Activated CD8-positive, alpha-beta memory T cell treated with anti-CD3 and anti-CD28 coated beads, Interleukin-2, amount 50 U/mL, for 1 hour (primary cell): Measurements from ENCODE around the gene TPO.
"Not testable (repeated sequence)": the region's sequence is repeated elsewhere in the genome, so short reads cannot be mapped to it uniquely, and the experiment has no call there.

Experiments
- DNase-seq: peaks from one replicate; pipeline ENCODE4 v3.0.0-alpha.2; 2020; ENCODE audit errors: extremely low read depth

The TPO gene

DNA sequence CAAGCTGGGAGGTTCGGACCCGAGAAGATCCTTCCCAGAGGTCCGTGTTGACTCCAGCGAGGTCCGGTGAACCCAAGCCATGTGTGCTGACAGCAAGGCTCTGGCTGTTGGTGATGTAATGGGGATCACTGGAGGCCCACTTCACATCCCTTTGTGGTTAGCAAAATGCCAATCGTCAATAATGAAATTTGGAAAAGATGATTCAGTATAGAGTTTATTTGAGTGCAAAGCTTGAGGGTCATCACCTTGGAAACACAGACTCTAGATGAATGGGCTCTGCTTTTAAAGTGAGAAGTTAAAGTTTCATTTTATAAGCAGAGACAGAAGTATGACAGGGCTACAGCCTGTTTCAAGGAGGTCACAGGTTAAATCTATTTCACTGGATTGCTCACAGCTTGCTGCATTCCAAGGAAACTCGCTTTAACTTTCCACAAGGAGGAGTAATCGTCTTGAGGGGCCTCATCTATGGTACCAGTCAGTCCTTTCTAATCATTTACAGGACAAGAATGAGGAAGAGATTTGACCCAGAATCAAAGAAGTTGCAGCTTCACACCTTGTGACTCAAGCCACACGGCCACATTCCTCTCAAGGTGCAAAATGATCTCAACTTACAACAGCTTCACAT is 140.5 kb downstream of the TPO start:
- no peak for DNase-seq

DNA sequence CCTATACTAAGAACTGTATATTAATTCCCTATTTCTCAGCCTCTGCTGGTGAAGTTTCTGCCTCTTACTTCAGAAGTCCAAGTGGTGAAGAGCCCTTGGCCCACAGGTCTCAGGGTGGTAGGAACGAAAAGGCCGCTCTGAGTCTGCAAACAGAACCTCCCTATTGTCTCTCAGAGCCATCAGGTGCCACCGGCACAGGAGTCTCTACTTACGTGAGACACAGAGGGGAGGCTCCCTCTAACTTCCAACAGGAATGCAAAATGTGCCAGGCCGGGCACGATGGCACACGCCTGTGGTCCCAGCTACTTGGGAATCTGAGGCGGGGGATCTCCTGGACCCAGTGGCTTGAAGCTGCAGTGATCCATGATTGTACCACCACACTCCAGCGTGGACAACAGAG is 143.0 kb downstream of the TPO start:
- no peak for DNase-seq

DNA sequence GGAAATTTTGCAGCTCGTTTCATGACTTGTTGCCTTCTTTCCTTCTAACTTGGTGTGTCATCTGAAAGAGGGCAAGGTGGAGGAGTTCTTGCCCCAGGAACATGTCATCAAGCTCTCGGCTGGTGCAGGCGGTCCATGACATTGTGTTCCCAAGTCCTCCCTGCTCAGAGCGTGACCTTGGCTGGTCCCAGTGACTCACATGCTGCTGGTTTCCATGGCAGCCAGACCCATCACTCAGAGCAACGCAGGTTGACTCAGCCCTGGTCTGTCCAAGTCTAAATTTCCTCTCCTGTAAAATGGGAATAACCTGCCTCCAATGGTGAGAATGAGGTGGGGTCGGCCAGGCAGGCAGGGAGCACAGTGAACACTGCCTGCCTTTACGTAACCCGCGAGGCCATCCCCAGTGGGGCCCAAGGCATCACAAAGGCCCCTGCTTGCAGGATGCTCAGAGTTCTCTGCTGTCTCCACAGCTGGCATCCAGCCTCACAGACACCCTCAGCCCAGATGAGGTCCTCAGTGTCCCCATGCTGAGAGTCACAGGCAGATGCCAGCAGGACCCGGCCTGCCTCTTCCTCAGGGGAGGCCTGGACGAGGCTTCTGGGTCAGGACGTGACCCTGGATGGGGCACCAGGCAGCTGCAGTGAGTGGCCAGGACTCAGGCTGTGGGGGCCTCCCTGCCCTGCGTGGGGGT is 143.7 kb downstream of the TPO start:
- DNase-seq = no peak

DNA sequence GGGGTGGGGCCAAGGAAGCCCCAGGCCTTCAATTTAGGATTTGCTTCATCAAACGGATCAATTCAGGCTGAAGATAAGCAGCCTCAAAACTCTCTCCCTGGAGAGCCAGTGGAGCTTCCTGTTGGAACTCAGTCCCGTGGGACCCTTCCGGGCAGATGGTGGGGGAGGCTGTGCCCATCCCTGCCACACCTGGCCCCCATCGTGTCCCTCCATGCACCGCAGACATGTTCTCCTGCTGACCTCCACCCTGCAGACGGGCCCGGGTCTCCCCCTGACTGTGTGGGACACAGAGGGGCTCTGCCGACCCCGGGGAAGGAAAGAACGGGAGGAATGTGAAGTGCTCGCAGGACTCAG is 144.2 kb downstream of the TPO start:
- no peak for DNase-seq

DNA sequence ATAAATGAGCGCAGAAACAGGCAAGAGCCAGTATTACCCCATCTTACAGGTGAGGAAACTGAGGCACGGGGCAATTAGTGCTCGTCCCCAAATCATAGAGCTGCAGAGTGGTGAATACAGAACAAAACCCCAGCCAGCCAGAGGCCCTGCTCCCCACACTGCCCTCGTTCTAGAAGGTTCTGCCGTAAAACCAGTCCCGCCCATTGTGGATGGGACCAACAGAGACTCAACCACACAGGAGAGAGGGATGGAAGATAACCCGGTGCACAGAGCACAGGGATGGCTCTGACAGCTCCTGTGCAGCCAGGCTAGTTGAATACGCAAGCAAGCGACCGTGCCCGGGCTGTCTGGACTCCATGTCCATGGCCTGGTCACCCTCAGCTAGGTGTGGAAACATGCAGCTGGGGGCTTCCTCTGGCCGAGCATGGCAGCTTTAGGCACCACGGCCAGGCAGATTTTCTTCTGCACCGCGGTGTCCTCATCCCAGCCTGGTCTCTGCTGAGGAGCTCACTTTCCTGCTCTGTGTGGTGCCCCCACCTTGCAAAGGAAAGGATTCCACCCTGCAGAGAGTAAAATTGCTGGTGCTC is 146.4 kb downstream of the TPO start:
- no peak for DNase-seq

DNA sequence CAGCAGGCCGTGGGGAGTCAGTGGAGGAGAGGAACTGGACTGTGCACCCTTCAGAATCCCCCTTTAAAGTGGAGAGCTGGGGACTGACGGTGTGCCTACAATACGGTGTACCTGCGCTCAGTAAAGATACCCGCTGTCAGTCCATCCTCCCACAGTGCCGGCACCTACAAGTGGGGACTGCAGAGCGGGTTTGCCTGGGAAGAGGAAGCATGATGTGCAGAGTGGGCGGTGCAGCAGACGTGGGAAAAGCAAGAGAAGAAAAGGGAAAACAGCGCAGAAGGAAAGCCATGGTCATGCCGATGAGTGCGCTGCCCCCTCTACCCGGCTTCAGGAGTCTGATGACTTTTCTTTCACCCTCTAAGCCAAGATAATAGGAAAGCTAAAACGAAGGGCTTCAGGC is 148.0 kb downstream of the TPO start:
- no peak for DNase-seq

DNA sequence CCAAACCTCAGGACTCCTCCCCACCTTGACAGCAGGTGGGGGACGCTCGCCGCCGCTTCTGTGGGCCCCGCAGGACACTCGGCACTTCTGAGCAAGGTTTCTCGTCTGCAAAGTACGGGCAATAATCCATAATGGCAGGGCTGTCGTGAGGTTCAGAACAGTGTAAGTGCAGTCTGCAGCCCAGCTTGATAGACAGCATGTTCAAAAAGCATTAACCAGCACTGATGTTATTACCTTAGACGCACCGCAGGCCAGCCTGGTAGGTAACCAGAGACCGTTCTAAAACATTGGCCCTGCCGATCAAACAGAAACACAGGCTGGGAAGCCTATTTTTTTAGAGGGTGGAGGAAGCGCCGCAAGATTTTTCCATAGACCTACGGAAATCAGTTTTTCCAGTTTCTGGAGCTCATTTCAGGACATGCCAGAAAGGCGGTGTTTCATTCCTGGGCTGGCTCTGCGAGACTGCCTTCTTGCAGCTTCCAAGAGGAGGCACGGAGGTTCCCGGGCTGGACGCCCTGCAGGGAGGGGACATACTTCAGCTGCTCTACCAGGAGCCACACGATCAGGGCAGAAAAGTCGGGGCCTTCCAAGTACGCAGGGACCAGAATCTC is 148.7 kb downstream of the TPO start:
- DNase-seq = no peak

DNA sequence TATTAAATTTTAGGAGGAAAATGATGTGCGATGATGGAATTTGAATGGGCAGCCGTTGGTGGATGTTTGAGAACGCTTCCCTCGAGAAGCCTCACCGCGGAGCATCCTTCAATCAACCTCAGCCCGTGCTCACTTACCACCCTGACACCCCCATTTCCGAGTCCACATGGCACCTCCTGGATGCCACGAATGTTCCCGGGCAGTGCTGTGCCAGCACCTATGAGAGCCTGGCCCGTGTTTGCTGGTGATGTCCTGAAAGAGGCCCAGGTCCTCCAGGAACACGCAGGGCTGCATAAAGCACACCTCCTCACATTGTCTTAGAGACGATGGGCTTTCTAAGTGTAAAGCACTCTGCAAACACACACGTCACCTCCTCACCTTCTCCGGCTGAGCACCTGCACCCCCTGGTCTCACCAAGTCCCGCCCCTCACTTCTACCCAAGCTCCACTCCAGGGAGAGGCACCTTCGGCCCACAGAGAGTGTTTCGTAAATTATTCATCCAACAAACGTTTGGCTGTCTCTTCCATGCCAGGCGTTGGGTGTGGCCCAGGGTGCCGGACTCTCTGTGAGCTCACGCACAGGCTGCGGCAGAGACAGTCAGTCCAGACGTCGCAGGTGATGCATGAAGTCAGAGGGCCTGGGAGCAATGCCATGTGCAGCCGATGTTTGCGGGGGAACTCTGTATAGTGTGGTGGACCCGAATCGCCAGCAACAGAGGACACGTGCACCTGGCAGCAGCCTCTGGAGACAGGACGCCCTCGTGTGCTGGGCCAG is 150.0 kb downstream of the TPO start:
- DNase-seq = no peak

DNA sequence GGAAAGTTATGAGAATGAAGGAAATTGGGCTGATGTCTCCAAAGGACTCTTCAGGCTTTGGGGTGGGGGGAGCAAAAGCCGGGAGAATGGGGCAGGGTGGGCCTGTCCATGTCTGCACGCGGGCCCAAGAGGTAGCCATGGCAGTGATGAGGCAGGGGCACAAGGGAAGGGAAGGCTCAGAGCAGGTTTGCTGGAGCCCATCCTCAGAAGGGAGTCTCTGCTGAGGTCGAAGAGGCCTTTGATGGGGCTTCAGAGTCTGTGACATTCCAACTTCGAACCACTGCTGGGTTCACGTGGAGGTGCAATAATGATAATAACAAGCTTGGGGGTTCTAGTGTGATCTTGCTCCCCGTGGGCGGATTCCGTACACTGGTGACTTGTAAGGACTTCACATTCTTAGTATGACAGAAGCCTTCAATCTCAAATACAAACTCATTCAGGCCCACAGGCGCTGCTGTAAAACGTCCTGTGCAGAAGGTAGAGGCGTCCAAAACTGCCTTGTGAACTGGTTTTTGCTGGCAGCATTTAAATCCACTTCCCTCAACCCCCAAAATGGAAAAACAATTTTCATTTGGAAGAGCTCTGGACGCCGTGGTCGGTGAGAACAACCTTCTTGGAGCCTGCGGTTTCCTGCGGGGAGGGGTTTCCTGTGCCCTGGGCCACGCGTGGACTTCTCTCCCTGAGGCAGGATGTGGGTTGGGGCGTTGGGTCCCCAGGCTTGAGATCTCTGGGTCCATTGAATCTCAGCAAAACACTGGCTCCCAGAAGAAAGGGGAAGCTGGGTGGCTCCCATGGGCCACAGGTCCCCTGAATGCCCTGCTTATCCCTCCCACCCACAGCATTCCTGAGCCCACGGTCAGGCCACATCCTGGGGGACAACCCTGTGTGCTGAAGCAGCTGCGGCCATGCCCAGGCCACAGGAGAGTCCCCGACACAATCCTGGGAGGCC is 151.0 kb downstream of the TPO start:
- DNase-seq = no peak

DNA sequence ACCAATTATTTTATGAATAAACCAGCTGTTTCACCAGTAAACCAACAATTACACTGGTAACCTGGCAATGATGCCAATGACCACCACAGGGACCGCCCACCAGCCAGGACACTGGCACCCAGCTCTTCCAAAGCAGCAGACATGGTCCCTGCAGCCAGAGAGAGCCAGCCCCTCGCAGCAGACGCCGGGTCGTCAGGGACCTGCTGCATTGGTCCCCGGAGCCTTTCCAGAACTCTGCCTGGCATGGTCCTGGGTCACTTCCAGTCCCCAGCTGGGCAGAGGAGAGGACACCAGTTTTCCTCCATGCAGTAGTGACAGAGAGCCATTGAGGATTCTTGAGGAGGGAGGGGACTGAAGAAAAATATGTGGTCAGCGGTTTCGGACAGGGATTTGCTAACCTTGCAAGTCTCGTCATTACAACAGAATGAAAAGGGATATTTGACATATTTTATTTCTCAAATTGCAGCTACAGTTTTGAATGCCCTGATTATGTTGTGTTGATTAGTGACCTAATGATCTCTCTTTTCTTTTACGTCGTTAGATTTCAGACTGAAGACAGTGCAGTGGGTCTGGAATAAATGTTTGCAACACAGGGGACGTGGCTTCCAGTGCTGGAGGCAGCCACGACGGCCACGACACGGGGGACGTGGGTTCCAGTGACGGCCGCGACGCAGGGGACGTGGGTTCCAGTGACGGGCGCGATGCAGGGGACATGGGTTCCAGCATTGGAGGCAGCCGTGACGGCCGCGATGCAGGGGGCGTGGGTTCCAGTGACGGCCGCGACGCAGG is 154.5 kb downstream of the TPO start:
- DNase-seq = no peak

DNA sequence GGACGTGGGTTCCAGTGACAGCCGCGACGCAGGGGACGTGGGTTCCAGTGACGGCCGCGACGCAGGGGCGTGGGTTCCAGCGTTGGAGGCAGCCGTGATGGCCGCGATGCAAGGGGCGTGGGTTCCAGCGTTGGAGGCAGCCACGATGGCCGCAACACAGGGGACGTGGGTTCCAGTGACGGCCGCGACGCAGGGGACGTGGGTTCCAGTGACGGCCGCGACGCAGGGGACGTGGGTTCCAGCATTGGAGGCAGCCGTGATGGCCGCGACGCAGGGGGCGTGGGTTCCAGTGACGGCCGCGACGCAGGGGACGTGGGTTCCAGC is 155.0 kb downstream of the TPO start:
- DNase-seq = not testable (repeated sequence)

DNA sequence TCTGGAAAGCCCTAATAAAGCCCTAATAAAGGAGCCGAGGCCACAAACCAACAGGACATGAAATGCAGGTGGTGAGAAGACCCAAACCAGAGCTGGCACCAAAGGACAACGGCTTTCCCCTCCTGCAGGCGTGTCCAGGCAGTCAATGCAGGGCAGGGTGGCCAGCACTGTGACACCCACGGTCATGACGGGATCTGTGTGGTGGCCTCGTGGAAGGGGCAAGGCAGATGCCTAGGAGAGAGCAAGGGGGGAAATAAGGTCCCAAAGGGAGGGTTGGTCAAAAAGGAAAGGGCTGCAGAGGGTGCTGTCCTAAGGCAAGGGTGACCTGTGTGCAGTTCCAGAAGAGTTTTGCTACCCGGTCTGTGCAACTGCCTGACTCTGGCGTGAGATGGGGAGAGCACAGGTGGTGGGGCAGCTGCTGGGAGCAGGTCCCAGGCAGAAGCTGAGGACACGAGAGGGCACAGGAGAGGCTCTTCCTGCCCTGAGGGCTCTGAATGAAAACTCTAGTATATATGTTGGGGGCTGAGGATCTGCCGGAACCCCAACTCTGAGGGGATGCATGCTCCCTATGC is 156.7 kb downstream of the TPO start:
- no peak for DNase-seq

DNA sequence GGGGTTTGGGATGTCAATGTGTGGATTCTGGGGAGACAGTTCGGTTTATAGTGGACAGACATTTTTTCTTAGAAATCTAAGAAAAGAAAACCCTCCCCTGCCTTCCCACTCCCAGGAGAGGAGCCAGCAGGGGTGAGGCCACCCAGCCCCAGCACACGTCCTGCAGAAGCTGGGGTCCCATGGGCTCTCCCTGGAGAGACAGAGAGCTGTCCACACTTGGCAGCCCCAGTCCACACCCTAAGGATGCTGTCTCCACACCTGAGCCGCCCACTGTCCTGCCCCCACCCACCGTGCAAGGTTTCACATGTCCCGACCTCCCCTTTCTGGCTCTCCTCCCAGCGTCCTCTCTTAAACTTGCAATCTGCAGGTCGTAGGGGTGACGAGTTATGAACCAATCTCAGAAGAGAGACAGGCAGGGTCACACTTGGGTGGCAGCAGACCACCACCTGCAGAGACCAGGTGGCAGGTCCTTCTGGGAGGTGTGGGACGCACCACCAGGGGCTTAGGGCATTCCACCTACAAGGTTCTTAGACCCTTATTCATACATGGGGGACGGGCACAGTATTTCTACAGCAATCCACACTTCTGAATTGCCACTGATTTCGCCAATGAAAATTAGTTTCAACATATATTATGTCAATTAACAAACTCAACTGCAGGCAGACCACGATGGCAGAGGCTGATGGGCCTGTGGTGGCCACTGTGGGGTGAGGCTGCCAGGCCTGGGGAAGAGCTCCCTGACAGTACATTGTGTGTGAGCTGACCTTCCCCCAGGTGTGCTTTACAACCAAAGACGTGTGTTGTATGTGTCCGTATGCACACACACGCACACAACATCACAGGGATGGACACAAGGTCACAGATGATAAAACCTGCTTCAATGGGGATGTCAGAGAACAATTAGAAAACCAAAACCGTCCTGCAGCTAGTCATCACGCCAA is 158.5 kb downstream of the TPO start:
- DNase-seq = no peak

DNA sequence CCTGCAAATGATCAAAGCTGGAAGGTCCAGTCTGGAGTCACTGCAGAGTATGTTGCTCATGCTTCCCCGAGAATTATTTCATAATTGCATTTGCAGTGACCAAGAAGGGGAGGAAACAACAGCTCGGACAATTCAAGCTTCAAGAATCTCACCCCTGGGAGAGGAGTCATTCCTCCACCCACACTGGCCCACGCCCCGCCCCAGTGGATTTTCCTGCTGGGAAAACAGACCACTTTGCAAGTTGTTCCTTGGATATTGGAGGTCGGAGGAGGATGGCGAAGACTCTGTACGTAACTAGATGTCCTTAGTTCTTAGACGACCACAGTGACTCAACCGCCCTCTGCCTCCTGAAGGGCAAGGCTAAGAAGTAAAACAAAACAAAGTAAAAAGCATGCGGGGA is 159.4 kb downstream of the TPO start:
- no peak for DNase-seq

DNA sequence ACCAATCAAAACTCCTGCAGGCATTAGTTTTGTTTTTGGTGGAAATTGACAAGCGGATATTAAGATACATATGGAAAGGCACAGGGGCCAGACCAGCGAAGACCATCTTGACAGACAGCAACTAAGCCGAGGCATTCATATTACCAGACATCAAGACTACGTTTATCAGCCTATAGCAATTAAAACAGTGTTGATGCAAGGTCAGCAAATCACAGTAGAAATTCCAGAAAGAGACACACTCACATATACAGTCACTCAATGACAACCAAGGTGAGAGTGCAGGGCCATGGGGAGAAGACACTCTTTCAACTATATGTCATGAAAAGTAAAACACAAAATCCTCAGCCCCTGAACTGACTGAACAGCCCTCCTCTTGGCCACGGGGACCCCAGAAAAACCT is 164.6 kb downstream of the TPO start:
- no peak for DNase-seq

DNA sequence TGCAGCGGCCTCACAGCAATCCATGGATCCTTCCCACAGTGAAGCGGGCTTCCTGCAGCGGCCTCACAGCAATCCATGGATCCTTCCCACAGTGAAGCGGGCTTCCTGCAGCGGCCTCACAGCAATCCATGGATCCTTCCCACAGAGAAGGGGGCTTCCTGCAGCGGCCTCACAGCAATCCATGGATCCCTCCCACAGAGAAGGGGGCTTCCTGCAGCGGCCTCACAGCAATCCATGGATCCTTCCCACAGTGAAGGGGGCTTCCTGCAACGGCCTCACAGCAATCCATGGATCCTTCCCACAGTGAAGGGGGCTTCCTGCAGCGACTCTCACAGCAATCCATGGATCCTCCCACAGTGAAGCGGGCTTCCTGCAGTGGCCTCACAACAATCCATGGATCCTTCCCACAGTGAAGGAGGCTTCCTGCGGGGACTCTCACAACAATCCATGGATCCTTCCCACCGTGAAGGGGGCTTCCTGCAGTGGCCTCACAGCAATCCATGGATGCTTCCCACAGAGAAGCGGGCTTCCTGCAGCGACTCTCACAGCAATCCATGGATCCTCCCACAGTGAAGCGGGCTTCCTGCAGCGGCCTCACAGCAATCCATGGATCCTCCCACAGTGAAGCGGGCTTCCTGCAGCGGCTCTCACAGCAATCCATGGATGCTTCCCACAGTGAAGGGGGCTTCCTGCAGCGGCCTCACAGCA is 168.1 kb downstream of the TPO start:
- DNase-seq = not testable (repeated sequence)

DNA sequence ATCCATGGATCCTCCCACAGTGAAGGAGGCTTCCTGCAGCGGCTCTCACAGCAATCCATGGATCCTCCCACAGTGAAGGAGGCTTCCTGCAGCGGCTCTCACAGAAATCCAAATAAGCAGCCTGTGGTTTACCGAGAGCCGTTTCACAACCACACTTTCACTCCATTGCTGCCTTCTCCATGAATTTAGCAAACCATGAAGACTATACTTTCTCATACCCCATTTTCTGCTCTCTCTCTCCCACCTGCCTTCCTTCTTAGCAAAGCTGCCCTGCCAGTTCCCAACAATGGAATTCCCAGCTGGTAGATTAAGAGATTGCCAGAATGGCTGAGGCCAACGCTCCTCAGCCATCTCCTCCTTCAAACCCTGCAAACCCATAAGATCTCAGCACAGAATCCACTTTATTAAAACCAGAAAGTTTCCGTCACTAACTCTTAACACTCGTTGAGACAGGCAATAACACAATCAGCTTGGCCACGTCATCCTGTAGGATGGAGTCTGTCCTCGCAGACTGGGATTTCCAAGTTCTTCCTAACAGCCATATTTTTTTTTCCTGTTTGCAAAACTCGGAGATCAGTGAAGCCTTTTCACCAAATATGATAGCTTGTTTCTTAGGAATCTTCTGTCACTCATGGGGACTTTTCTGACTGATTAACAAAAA is 168.8 kb downstream of the TPO start:
- DNase-seq = no peak

DNA sequence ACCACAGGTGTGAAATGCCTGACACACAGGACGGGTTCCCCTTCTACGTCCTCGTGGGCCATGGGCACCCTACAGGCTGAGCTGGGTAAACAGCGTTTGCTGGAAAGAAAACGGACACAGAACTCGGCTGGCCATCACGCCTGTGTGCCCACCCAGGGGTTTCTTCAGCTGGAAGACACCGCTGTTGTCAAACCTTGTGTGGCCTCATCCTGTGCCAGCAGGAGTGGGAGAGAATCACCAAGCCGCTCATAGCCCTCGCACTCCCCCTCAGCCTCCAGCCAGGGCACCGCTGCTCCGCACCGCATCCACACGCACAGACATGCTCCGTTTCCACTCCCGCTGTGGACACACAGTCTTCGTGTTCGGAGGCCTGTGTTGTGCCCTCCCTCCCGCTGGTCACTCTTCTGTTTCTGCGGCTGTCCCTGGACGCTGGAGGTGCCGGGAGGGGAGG is 169.7 kb downstream of the TPO start:
- DNase-seq = no peak
